Tibial nerve (tissue), 4 donors: ENCODE measurements around the gene ASB14. TPM values are rescaled to one million over a fixed set of nuclear protein-coding genes. Genes with fewer than 3 reads are reported as not detected.

Experiments used
- DNase-seq, 2 donors: peaks; one replicate each; pipeline ENCODE4 v3.0.0-alpha.2; 2019; ENCODE audit warnings: low spot score in 2 of 2
- H3K27ac ChIP-seq, 4 donors: fragments of 200-600 bp; sonication (generic) in 3 of 4; one replicate each; pipeline ENCODE4 v1.5.1; 2017 to 2019; ENCODE audit warnings: mild to moderate bottlenecking in 1 of 4
- H3K27me3 ChIP-seq, 2 donors: fragments of 200-600 bp; sonication (generic) in 1 of 2; one replicate each; pipeline versions ENCODE4 v1.5.1 to v1.6.0; 2017 to 2019
- H3K36me3 ChIP-seq, 3 donors: fragments of 200-600 bp; sonication (generic); one replicate each; pipeline ENCODE4 v1.5.1; 2018 to 2019
- H3K4me1 ChIP-seq, 4 donors: fragments of 200-600 bp; sonication (generic) in 3 of 4; one replicate each; pipeline ENCODE4 v1.5.1; 2017 to 2019
- H3K4me3 ChIP-seq, 4 donors: fragments of 200-600 bp; sonication (generic) in 3 of 4; one replicate each; pipeline ENCODE4 v1.5.1; 2017 to 2019; ENCODE audit warnings: mild to moderate bottlenecking in 1 of 4, moderate library complexity in 1 of 4
- H3K9me3 ChIP-seq, 4 donors: fragments of 200-600 bp; sonication (generic) in 3 of 4; one replicate each; pipeline ENCODE4 v1.5.1; 2017 to 2019
- CTCF ChIP-seq, 5 experiments: fragments of 200-600 bp in 3 of 5; fragments of 450-650 bp in 2 of 5; sonication (generic) in 3 of 5; IDR thresholded peaks; one replicate each; pipeline ENCODE4 v1.5.1; 2016 to 2019; ENCODE audit warnings: antibody characterized with exemption in 5 of 5, mild to moderate bottlenecking in 3 of 5, moderate library complexity in 2 of 5
- EP300 ChIP-seq, 2 donors: sonication (generic); formaldehyde crosslinking; IDR thresholded peaks; one replicate each; pipeline ENCODE4 v1.6.1; 2017; ENCODE audit warnings: antibody characterized with exemption in 2 of 2, mild to moderate bottlenecking in 1 of 2
- POLR2A ChIP-seq, 2 donors: fragments of 450-650 bp; IDR thresholded peaks; one replicate each; pipeline ENCODE4 v1.6.1; 2017; ENCODE audit warnings: antibody characterized with exemption in 2 of 2, mild to moderate bottlenecking in 2 of 2, moderate library complexity in 2 of 2
- WGBS, 2 donors: methylation state at CpG; one replicate each; pipeline ENCODE4 v1.1.5; 2018; 5-methylcytosine and 5-hydroxymethylcytosine counted together
- total RNA-seq, 4 donors: library from RNA; depleted of rRNA; stranded (reverse); fragments of >200 nt; gene quantifications; one replicate each; pipeline ENCODE4 v1.1.0, GENCODE V29; 2016

The ASB14 gene
- total RNA-seq, 4 donors from 2014 or later, result not detected

GRCh38 chr3:57278237-57278636 is 14.2 kb downstream of the ASB14 start:
- Histone ChIP-seq H3K27ac (no peak overlapping the region), H3K9me3 (no peaks in the 10 kb centered on the region), H3K36me3 (peaks cover 0 to 26% (median 0%) of the 10 kb centered on the region in 3 donors), H3K27me3 (no peaks in the 10 kb centered on the region), H3K4me3 (no peak overlapping the region), H3K4me1 (no peaks in the 10 kb centered on the region)
- DNase-seq, result no peak
- TF ChIP-seq POLR2A (IDR thresholded peaks at IDR 0.05) (no peak), EP300 (IDR thresholded peaks at IDR 0.05) (no peak), CTCF (IDR thresholded peaks at IDR 0.05) (no peak)
- WGBS, 2 donors, result 92 to 100% methylated on average over 1 of the region's 1 CpG

- Histone ChIP-seq H3K4me1 (no peaks in the 10 kb centered on the region), H3K36me3 (peaks cover 0 to 45% (median 0%) of the 10 kb centered on the region in 3 donors), H3K27me3 (no peaks in the 10 kb centered on the region), H3K9me3 (no peaks in the 10 kb centered on the region), H3K27ac (no peak overlapping the region), H3K4me3 (no peak overlapping the region)
- TF ChIP-seq POLR2A (IDR thresholded peaks at IDR 0.05), result no peak
- TF ChIP-seq EP300 (IDR thresholded peaks at IDR 0.05), result no peak
- no peak for TF ChIP-seq CTCF (IDR thresholded peaks at IDR 0.05)
- no peak for DNase-seq
- 96% methylated on average over 2 of the region's 2 CpGs for WGBS, 2 donors
Observed at GRCh38 chr3:57275393-57275792, 17.1 kb downstream of the ASB14 start.

GRCh38 chr3:57274845-57275244 is 17.6 kb downstream of the ASB14 start:
- 97 to 98% methylated on average over 6 of the region's 6 CpGs for WGBS, 2 donors
- H3K4me3 ChIP-seq, result no peak overlapping the region
- DNase-seq, result no peak
- no peaks in the 10 kb centered on the region for H3K4me1 ChIP-seq
- H3K27ac ChIP-seq, result no peak overlapping the region
- H3K9me3 ChIP-seq, result no peaks in the 10 kb centered on the region
- peaks cover 0 to 50% (median 0%) of the 10 kb centered on the region in 3 donors for H3K36me3 ChIP-seq
- no peak for TF ChIP-seq POLR2A (IDR thresholded peaks at IDR 0.05)
- TF ChIP-seq EP300 (IDR thresholded peaks at IDR 0.05), result no peak
- no peak for TF ChIP-seq CTCF (IDR thresholded peaks at IDR 0.05)
- no peaks in the 10 kb centered on the region for H3K27me3 ChIP-seq

GRCh38 chr3:57268416-57268815 is 24.1 kb downstream of the ASB14 start:
- Histone ChIP-seq H3K4me3 (no peak overlapping the region), H3K4me1 (no peaks in the 10 kb centered on the region), H3K36me3 (peaks cover 0 to 88% (median 10%) of the 10 kb centered on the region in 3 donors), H3K9me3 (peaks cover 0 to 12% (median 0%) of the 10 kb centered on the region in 4 donors), H3K27ac (no peak overlapping the region), H3K27me3 (no peaks in the 10 kb centered on the region)
- 77 to 86% methylated on average over 1 of the region's 1 CpG for WGBS, 2 donors
- DNase-seq, result no peak
- TF ChIP-seq CTCF (IDR thresholded peaks at IDR 0.05), result no peak
- no peak for TF ChIP-seq EP300 (IDR thresholded peaks at IDR 0.05)
- TF ChIP-seq POLR2A (IDR thresholded peaks at IDR 0.05), result no peak

GRCh38 chr3:57261929-57262328 is 30.6 kb downstream of the ASB14 start:
- peaks cover 0 to 100% (median 9%) of the 10 kb centered on the region in 3 donors for H3K36me3 ChIP-seq
- WGBS, 2 donors, result 96% methylated on average over 3 of the region's 3 CpGs

More at GRCh38 chr3:57261929-57262328, 30.6 kb downstream of the ASB14 start:
- Histone ChIP-seq H3K27ac (no peak overlapping the region), H3K4me3 (no peak overlapping the region), H3K27me3 (no peaks in the 10 kb centered on the region), H3K9me3 (peaks cover 0 to 12% (median 0%) of the 10 kb centered on the region in 4 donors), H3K4me1 (no peaks in the 10 kb centered on the region)
- TF ChIP-seq CTCF (IDR thresholded peaks at IDR 0.05), result no peak
- no peak for TF ChIP-seq EP300 (IDR thresholded peaks at IDR 0.05)
- DNase-seq, result no peak
